RWPE2 (cell line): ENCODE measurements around the gene ELAVL1.
A peak's percentile ranks its signal among the peaks of the same experiment; 100 is the strongest.
"Not testable (repeated sequence)": the region's sequence is repeated elsewhere in the genome, so short reads cannot be mapped to it uniquely, and the experiment has no call there.

Source experiments
- ATAC-seq: fragments of 200-7000 bp; cut with Tn5 transposase; 3 replicates; pipeline ENCODE4 v1.9.1; 2021; ENCODE audit warnings: low read depth
- DNase-seq: peaks from one replicate; pipeline ENCODE4 v3.0.0-alpha.2; 2020; ENCODE audit warnings: low spot score
- H3K27ac ChIP-seq: fragments of 450-650 bp; 2 replicates; pipeline ENCODE4 v1.5.1; 2017; ENCODE audit warnings: mild to moderate bottlenecking; ENCODE audit not compliant: poor library complexity, severe bottlenecking
- H3K27me3 ChIP-seq: fragments of 250-450 bp; sonication (Bioruptor Pico); 2 replicates; pipeline ENCODE4 v1.5.1; 2021; ENCODE audit warnings: mild to moderate bottlenecking, moderate library complexity; ENCODE audit not compliant: insufficient read depth, poor library complexity, severe bottlenecking
- H3K36me3 ChIP-seq: fragments of 250-450 bp; sonication (Bioruptor Pico); 2 replicates; pipeline ENCODE4 v1.5.1; 2020; ENCODE audit warnings: low read depth, mild to moderate bottlenecking, moderate library complexity
- H3K4me1 ChIP-seq: fragments of 250-450 bp; sonication (Bioruptor Pico); 2 replicates; pipeline ENCODE4 v1.5.1; 2021; ENCODE audit warnings: mild to moderate bottlenecking, moderate library complexity; ENCODE audit not compliant: insufficient read depth, poor library complexity, severe bottlenecking
- H3K4me3 ChIP-seq: fragments of 250-450 bp; sonication (Bioruptor Pico); 2 replicates; pipeline ENCODE4 v1.5.1; 2021; ENCODE audit warnings: mild to moderate bottlenecking, moderate library complexity; ENCODE audit not compliant: severe bottlenecking
- H3K9me3 ChIP-seq: fragments of 250-450 bp; sonication (Bioruptor Pico); 2 replicates; pipeline ENCODE4 v1.5.1; 2021; ENCODE audit warnings: mild to moderate bottlenecking, moderate library complexity; ENCODE audit not compliant: severe bottlenecking
- CTCF ChIP-seq: fragments of 450-650 bp; IDR thresholded peaks from one replicate; pipeline ENCODE4 v1.5.1; 2017; ENCODE audit warnings: mild to moderate bottlenecking, moderate library complexity; ENCODE audit not compliant: poor library complexity, severe bottlenecking

The ELAVL1 gene

DNA sequence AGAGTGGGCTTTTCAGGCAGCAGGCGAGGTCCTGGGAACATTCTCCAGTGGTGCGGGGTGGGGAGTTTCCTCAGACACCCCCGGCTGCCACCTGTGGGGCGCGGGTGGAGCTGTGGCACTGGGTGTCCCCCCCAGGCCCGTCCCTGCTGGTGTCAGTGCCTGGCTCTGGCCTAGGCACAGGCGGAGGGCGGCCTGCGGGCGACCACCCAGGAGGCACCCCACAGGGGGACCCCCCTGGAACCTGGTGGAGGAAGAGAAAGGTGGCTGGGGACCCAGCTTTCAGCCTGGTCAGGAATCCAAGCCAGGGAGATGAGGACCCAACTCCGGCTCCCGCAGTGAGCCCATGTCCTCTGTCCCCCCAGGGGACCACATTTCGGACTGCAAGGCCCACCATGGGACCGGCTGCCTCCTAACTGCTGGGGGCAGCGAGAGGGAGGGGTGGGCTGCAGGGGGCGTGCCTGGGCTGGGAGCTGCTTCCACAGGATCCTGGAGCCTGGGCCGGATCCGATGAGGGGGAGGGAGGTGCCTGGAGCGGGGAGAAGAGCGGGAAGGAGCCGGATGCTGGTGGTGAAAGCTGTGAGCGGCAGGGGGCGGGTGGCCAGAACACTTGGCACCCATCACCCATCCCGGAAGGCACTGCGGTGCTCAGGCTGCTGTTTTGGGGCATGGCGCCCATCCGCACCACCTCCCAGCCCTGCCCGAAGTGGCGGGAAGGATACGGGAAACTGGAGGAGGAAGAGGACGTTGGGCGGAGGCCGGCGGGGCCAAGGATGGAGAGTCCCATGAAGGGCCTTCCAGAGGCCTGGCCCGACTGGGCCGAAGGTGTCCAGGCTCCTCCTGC, 74.0 kb downstream of the ELAVL1 start:
- Histone ChIP-seq H3K27ac (no peak overlapping the region), H3K9me3 (no peaks in the 10 kb centered on the region), H3K27me3 (no peaks in the 10 kb centered on the region), H3K4me3 (no peak overlapping the region), H3K36me3 (peaks cover 60% of the 10 kb centered on the region), H3K4me1 (peaks cover 15% of the 10 kb centered on the region)
- no peak for DNase-seq
- ATAC-seq = no peak
- no peak for TF ChIP-seq CTCF

GRCh38 chr19:7930765-7931164, 74.7 kb downstream of the ELAVL1 start:
- DNase-seq (no peak), ATAC-seq (no peak)
- Histone ChIP-seq H3K27ac (no peak overlapping the region), H3K36me3 (peaks cover 54% of the 10 kb centered on the region), H3K9me3 (no peaks in the 10 kb centered on the region), H3K4me1 (peaks cover 15% of the 10 kb centered on the region), H3K4me3 (no peak overlapping the region), H3K27me3 (no peaks in the 10 kb centered on the region)
- no peak for TF ChIP-seq CTCF

DNA sequence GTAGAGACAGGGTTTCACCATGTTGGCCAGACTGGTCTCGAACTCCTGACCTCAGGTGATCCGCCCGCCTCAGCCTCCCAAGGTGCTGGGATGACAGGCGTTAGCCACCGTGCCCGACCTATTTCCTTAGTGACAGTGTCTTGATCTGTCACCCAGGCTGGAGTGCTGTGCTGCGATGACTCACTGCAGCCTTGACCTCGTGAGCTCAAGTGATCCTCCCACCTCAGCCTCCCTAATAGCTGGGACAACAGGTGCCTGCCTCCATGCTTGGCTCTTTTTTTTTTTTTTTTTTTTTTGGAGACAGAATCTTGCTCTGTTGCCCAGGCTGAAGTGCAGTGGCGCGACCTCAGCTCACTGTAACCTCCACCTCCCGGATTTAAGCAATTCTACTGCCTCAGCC, 75.4 kb downstream of the ELAVL1 start:
- H3K9me3 ChIP-seq, ATAC-seq, DNase-seq, H3K4me3 ChIP-seq, H3K27me3 ChIP-seq: not testable (repeated sequence)
- peaks cover 15% of the 10 kb centered on the region for H3K4me1 ChIP-seq
- peak overlapping the region; percentile 77 for H3K27ac ChIP-seq
- H3K36me3 ChIP-seq = peaks cover 48% of the 10 kb centered on the region

DNA sequence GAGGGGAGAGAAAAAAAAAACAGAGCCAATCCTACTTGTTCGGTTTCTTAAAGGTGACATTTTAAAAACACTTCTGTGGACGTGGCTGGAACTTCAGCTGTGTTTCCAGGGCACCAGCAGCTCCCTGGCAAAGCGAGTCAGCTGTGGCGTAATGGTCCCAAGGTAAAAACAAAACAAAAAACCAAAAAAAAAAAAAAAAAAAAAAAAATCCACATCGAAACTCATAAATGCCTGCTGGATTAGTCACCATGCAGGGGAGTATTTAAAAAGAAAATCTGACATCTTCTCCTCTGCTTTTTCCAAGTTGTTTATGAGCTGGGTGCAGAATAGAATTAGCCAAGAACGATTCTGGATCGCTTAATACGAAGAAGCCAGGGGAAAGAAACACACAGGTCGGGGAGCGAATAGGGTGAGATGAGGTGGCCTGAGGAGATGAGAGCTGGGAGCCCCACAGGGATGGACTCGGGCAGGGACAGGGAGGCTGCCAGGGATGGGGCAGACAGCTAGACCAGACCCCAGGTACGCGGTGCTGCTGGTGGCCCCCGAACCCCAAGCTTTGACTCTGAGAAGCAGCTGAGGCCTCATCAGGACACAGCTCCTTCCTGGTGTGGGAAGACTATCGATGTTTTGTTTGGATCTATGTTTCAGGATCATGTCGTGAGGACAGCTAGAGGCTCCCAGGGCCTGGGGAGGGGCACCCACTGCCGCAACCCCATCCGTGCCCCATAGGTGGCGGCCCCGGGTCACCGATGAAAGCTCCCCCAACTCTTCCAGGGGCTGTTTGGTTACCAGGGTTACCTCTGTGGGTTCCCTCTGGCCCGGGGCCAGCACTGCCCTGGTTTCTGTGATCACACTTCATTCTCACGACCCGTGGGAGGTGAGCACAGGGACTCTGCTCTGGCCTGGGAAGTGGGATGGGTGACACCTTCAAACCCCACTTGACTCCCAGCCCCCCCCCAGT, 76.4 kb downstream of the ELAVL1 start:
- H3K4me1 ChIP-seq = peaks cover 15% of the 10 kb centered on the region
- peaks cover 43% of the 10 kb centered on the region for H3K36me3 ChIP-seq
- H3K27me3 ChIP-seq = no peaks in the 10 kb centered on the region
- no peaks in the 10 kb centered on the region for H3K9me3 ChIP-seq
- ATAC-seq (peak; percentile 50), DNase-seq (peak; percentile 66)
- peak; percentile 35 for TF ChIP-seq CTCF
- peak overlapping the region; percentile 77 for H3K27ac ChIP-seq
- H3K4me3 ChIP-seq = no peak overlapping the region

GRCh38 chr19:7928334-7928706, 77.1 kb downstream of the ELAVL1 start:
- H3K9me3 ChIP-seq = no peaks in the 10 kb centered on the region
- peak overlapping the region; percentile 77 for H3K27ac ChIP-seq
- no peak for DNase-seq
- no peak for ATAC-seq
- peaks cover 15% of the 10 kb centered on the region for H3K4me1 ChIP-seq
- no peak for TF ChIP-seq CTCF
- H3K36me3 ChIP-seq = peaks cover 36% of the 10 kb centered on the region
- no peaks in the 10 kb centered on the region for H3K27me3 ChIP-seq
- H3K4me3 ChIP-seq = no peak overlapping the region
